GM19328 (cell line): Measurements from ENCODE around the gene MAP4K3.
A peak's percentile ranks its signal among the peaks of the same experiment; 100 is the strongest.
"Not testable (repeated sequence)": the region's sequence is repeated elsewhere in the genome, so short reads cannot be mapped to it uniquely, and the experiment has no call there.

Experiments used
- ATAC-seq: cut with Tn5 transposase; IDR thresholded peaks from one replicate; pipeline ENCODE4 v1.9.1; 2021; ENCODE audit warnings: mild to moderate bottlenecking, moderate library complexity; ENCODE audit not compliant: unreplicated experiment

Gene MAP4K3

DNA sequence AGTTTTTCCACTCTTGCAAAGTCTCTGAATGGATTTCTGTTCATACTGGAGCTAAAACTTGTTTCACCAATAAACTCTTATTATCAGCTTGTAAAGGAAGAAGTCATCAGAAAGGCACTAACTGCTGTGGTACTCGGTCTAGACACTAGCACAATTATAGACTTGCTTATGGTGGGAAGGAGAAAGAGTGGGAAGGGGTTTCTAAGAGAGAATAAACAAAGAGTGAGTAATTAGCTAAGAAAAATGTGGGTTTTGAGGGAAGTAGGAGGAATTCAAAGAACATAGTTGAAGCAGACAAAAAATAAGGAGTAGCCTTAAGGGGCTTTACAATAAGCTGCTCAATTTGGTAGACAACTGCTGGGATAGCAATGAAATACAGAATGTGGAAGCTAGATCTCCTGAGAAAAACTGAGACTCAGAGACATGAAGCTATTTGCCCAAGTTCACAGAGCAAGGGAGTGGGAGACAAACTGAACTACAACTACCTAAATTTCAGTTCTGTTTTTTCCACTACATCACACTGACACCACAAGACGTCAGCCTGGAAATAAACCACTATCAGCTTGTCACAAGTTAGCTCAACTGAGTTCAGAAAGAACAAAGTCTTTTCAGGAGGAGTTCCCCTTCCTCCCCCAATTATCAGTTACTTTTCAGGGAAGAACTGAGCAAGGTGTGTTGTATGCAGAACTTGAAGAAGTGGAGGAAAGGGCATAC lies 59.7 kb downstream of the MAP4K3 start:
- ATAC-seq: peak; percentile 77

DNA sequence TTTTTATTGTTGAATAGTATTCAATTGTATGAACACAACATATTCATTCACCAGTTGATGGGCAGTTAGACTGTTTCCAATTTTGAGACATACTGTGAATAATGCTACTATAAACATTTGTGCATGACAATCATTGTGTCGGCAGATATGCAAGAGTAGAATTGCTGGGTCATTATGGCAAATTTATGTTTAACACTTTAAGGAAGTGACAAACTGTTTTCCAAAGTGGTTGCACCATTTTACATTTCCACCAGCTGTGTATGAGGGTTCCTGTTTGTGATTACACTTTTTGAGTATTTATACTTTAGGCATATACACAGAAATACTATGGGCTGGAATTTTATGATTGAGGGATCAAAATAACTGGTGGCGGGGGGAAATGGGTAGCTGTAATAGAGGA lies 61.2 kb downstream of the MAP4K3 start:
- ATAC-seq: no peak

DNA sequence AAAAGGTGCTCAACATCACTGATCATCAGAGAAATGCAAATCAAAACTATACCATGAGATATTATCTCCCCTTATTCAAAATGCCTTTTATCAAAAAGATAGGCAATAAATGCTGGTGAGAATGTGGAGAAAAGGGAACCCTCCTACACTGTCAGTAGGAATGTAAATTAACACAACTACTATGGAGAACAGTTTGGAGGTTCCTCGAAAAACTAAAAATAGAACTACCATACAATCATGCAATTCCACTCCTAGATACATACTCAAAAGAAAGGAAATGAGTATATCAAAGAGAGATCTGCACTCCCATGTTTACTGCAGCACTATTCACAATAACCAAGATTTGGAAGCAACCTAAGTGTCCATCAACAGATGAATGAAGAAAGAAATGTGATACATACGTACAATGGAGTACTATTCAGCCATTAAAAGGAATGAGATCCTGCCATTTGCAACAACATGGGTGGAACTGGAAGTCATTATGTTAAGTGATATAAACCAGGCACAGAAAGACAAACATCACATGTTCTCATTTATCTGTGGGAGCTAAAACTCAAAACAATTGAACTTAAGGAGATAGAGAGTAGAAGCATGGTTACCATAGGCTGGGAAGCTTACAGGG lies 63.8 kb downstream of the MAP4K3 start:
- ATAC-seq: no peak

GRCh38 chr2:39370101-39370500 lies 67.0 kb downstream of the MAP4K3 start:
- ATAC-seq: no peak

DNA sequence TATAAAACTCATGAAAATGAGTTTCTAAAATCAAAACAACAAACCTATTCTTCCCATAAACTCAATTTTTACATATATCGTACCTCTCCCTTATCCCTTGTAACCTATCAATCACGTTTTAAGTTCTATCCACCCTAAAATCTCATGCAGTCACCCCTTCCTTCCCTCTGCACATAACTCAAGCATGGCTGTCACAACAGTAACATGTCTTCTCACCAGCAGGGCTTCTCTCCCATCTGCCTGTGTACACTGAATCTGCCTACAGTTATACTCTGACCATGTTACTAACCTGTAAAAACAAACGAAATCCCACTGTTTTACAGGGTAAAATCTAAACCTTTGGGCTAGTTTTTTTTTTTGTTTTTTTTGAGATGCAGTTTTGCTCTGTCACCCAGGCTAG lies 68.2 kb downstream of the MAP4K3 start:
- no peak for ATAC-seq

- ATAC-seq: no peak
Observed at GRCh38 chr2:39368376-39368775, 68.7 kb downstream of the MAP4K3 start.

- no peak for ATAC-seq
Observed at GRCh38 chr2:39362595-39362994, 74.5 kb downstream of the MAP4K3 start.

DNA sequence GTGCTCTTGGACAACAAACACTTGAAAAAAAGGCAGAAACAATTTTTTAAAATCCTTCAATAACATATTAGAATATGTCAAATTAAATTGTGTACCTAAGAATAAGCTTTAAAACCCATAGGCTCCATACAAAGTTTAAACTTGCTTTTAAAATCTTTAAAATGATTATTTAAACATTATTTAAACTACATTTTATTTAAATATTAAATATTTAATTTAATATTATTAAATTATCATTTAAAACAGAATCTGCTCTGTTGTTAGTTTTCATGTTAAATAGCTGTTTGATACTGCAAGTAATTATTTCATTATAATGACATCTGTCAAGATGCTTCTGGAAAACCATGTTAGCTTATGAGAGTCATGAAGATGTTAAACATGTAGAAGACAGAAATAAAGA lies 75.6 kb downstream of the MAP4K3 start:
- ATAC-seq: no peak

GRCh38 chr2:39360342-39360741 lies 76.7 kb downstream of the MAP4K3 start:
- ATAC-seq: not testable (repeated sequence)

DNA sequence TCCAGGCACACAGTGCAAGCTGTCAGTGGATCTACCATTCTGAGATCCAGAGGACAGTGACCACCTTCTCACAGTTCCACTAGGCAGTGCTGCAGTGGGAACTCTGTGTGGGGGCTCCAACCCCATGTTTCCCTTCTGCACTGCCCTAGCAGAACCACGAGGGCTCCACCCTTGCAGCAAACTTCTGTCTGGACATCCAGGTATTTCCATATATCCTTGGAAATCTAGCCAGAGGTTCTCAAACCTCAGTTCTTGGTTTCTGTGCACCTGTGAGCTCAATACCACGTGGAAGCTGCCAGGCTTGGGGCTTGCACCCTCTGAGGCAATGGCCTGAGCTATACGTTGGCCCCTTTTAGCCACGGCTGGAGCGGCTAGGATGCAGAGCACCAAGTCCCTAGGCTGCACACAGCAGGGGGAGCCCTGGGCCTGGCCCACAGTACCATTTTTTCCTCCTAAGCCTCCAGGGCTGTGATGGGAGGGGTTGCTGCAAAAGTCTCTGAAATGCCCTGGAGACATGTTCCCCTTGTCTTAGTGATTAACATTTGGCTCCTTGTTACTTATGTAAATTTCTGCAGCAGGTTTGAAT lies 77.5 kb downstream of the MAP4K3 start:
- ATAC-seq: no peak

DNA sequence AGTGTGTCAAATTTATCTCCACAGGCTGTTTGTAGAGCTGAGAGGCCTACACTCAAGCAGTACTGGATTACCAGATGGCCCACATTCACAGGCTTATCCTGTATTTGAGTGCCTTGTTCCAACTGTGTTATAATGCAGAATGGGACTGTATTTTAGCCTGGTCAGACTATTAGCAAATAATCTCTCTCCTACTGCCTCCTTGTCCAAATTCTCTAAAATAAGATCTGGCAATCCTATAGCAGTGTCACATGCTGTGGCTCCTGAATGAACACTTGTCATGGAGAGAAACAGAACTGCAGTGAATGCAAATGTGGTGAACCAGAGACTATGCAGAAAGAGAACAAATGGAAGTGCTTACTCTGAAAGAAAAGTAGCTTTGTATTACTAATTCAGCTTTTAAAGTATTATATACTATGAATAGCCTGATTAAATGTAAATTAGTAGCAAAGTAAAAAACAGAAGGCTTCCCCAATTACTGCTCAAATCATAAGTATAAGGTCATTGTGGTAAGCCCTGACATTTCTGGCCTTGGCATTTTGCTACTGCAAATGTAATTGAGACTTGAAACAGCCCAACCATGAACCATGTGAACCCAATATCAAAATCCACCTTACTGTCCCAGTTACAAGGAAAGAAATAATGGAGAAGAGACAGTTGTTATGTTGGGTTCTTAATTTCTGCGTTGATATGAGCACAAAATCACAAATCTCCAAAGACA lies 80.0 kb downstream of the MAP4K3 start:
- no peak for ATAC-seq

GRCh38 chr2:39350658-39351057 lies 86.4 kb downstream of the MAP4K3 start:
- ATAC-seq: no peak

DNA sequence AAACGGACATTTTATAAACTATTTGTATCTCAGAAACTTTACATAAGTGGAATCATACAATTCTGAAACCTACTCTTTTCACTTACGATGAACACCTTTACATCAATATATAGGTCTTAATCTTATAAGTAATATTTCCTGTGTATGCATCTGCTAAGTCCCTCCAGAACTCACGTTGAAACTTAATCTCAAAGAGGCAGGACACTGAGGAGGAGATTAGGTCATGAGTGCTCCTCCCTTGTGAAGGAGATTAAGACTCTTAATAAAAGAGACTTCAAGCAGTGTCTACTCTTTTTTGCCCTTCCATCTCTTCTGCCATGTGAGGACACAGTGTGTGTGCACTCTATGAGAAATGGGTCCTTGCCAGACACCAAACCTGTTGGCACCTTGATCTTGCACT lies 98.6 kb downstream of the MAP4K3 start:
- ATAC-seq: no peak

DNA sequence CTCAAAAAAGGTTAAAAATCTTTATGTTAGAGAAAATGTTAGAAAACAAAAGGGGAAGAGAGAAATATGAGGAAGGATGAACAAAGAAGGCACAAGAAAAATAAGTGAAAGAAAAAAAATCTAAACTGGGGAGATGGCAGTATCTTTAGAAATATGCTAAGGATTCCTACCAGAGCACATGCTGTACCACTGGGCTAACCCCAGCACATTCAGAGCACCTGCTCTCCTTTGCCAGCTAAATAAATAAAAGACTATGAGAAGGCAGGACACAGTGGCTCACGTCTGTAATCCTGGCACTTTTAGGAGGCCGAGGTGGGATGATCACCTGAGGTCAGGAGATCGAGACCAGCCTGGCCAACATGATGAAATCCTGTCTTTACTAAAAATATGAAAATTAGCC lies 101.2 kb downstream of the MAP4K3 start:
- ATAC-seq: no peak

- no peak for ATAC-seq
Observed at GRCh38 chr2:39334978-39335377, 102.1 kb downstream of the MAP4K3 start.

DNA sequence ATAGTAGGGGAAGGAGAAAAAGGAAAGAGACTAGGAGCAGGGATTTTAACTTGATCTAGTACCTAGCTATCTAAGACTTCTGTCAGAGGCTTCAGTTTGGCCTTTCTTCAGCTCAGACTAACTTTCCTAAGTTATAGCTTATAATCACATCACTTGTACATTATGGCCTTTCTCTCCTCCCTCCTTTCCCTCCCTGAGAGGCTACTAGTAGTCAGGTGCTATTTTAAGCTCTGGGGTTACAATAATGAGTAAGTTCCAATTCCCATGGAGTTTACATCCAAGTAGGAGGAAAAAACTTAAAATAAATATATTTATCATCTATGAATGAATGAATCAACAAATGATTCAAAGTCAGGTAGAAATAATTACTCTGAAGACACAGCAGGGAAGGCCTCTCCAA lies 102.6 kb downstream of the MAP4K3 start:
- no peak for ATAC-seq

- no peak for ATAC-seq
Observed at GRCh38 chr2:39326644-39327043, 110.4 kb downstream of the MAP4K3 start.

DNA sequence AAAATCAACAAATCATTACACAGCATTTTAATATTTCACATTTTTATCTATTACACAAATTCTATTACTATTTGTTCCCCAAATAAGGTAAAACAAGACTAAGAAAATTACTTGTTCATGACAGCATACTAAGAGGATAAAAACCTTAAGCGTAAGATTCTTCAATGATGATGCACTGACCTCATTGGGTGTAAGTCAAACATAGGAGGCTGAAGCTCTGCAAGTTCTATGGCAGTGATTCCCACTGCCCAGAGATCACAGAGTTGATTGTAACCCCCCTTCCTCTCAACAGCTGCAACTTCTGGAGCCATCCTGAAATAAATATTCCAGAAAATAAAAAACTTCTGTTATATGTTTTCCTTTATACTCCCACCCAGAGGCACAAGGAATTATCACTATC lies 111.1 kb downstream of the MAP4K3 start:
- ATAC-seq: no peak

DNA sequence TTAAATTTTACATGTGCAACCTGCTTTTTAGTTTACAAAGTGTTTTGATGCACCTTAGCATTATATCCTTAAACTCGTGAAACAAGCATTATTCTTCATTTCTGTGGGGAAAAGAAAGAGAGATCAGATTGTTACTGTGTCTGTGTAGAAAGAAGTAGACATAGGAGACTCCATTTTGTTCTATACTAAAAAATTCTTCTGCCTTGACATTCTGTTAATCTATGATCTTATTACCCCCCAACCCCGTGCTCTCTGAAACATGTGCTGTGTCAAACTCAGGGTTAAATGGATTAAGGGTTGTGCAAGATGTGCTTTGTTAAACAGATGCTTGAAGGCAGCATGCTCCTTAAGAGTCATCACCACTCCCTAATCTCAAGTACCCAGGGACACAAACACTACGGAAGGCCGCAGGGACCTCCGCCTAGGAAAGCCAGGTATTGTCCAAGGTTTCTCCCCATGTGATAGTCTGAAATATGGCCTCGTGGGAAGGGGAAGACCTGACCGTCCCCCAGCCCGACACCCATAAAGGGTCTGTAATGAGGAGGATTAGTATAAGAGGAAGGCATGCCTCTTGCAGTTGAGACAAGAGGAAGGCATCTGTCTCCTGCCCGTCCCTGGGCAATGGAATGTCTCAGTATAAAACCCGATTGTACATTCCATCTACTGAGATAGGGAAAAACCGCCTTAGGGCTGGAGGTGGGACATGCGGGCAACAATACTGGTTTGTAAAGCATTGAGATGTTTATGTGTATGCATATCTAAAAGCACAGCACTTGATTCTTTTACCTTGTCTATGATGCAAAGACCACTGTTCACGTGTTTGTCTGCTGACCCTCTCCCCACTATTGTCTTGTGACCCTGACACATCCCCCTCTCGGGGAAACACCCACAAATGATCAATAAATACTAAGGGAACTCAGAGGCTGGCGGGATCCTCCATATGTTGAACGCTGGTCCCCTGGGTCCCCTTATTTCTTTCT lies 115.7 kb downstream of the MAP4K3 start:
- not testable (repeated sequence) for ATAC-seq

DNA sequence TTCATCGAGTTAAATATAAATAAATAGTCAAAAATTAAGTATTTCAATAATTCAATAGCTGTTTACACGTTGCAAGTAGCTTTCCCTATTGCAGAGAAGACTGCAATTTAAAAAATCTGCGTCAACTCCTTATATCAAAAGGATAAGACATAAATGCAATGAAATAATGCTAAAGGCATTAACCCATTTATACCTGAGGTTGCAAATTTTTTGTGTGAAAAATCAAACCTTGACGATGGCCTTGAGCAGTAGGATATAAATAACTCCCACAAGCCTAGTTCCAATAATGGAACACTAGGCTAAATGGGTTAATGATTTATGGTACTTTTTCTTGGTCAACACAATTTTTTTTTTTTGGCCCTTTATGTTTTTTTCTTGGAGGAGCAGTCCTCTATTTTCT lies 116.9 kb downstream of the MAP4K3 start:
- no peak for ATAC-seq

DNA sequence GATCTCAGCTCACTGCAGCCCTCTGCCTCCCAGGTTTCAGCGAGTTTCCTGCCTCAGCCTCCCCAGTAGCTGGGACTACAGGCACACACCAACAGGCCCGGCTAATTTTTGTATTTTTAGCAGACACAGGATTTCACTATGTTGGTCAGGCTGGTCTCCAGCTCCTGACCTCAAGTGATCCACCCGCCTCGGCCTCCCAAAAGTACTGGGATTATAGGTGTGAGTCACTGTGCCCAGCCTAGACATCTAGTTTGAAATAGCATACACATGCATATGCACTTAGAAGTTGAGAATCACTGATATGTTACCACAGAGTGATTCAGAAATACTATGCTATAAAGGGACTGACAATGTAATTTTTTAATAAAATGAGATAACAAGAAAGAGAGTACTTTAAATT lies 123.5 kb downstream of the MAP4K3 start:
- no peak for ATAC-seq
